Body of pancreas (tissue), 4 donors: ENCODE data around the gene MROH2A.

Experiments used
- POLR2A ChIP-seq, 3 donors: fragments of 450-650 bp; IDR thresholded peaks; one replicate each; pipeline ENCODE4 v1.6.1; 2016; ENCODE audit warnings: antibody characterized with exemption in 3 of 3, mild to moderate bottlenecking in 2 of 3
- TF ChIP-seq, protein P1 (sequence below), 7 experiments: fragments of 450-650 bp in 4 of 7; fragments of 200-600 bp in 3 of 7; sonication (generic) in 3 of 7; IDR thresholded peaks; one replicate each; pipeline ENCODE4 v1.5.1; 2016 to 2019; ENCODE audit warnings: antibody characterized with exemption in 7 of 7

DNA sequence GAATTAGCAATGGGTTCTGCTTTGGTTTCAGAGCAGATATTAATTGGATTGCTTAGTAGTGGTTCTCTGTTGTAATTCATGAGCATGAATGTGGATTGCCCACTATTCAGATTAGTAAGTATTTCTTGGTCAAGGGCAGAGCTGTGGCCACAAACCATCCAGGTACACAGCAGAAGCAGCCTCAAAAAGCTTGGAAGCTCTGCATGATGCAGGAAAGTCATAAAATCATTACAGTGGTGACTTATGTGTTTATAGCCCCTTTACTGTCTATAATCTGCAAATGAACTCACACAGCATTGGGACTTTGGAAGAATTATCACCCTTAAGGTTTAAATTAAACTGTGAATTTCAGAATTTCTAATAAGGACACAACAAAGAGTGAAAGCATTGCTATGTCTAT is 20.0 kb upstream of the MROH2A start:
- TF ChIP-seq, protein P1, sequence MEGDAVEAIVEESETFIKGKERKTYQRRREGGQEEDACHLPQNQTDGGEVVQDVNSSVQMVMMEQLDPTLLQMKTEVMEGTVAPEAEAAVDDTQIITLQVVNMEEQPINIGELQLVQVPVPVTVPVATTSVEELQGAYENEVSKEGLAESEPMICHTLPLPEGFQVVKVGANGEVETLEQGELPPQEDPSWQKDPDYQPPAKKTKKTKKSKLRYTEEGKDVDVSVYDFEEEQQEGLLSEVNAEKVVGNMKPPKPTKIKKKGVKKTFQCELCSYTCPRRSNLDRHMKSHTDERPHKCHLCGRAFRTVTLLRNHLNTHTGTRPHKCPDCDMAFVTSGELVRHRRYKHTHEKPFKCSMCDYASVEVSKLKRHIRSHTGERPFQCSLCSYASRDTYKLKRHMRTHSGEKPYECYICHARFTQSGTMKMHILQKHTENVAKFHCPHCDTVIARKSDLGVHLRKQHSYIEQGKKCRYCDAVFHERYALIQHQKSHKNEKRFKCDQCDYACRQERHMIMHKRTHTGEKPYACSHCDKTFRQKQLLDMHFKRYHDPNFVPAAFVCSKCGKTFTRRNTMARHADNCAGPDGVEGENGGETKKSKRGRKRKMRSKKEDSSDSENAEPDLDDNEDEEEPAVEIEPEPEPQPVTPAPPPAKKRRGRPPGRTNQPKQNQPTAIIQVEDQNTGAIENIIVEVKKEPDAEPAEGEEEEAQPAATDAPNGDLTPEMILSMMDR (IDR thresholded peaks at IDR 0.05) = no peak
- no peak for TF ChIP-seq POLR2A (IDR thresholded peaks at IDR 0.05)
